ENCODE data around the gene ZNF683.
"Not testable (repeated sequence)": the region's sequence is repeated elsewhere in the genome, so short reads cannot be mapped to it uniquely, and the experiment has no call there.

ZNF683 gene

GRCh38 chr1:26384076-26384475 lies 11.5 kb upstream of the ZNF683 start:
- no peak overlapping the region for H3K4me3 ChIP-seq (ENCODE audit: low read depth, low read length)
- TF ChIP-seq CTCF (IDR thresholded peaks at IDR 0.05; ENCODE audit: control insufficient read depth, extremely low read depth, insufficient read depth): no peak
- DNase-seq (ENCODE audit: low read depth): no peak

- no peak for DNase-seq (ENCODE audit: low read depth)
- H3K4me3 ChIP-seq (ENCODE audit: low read depth, low read length): no peak overlapping the region
- no peak for TF ChIP-seq CTCF (IDR thresholded peaks at IDR 0.05; ENCODE audit: control insufficient read depth, extremely low read depth, insufficient read depth)
Measured at GRCh38 chr1:26378879-26379251, 6.3 kb upstream of the ZNF683 start.

- TF ChIP-seq CTCF (IDR thresholded peaks at IDR 0.05; ENCODE audit: control insufficient read depth, extremely low read depth, insufficient read depth): no peak
- no peak for DNase-seq (ENCODE audit: low read depth)
- H3K4me3 ChIP-seq (ENCODE audit: low read depth, low read length): no peak overlapping the region
Measured at GRCh38 chr1:26378088-26378878, 5.7 kb upstream of the ZNF683 start.

GRCh38 chr1:26376050-26376449 lies 3.5 kb upstream of the ZNF683 start:
- no peak for DNase-seq (ENCODE audit: low read depth)
- no peak overlapping the region for H3K4me3 ChIP-seq (ENCODE audit: low read depth, low read length)
- no peak for TF ChIP-seq CTCF (IDR thresholded peaks at IDR 0.05; ENCODE audit: control insufficient read depth, extremely low read depth, insufficient read depth)

- no peak overlapping the region for H3K4me3 ChIP-seq (ENCODE audit: low read depth, low read length)
- DNase-seq (ENCODE audit: low read depth): no peak
- no peak for TF ChIP-seq CTCF (IDR thresholded peaks at IDR 0.05; ENCODE audit: control insufficient read depth, extremely low read depth, insufficient read depth)
Measured at GRCh38 chr1:26375081-26375480, 2.5 kb upstream of the ZNF683 start.

- H3K4me3 ChIP-seq (ENCODE audit: low read depth, low read length); DNase-seq (ENCODE audit: low read depth): not testable (repeated sequence)
Measured at GRCh38 chr1:26374361-26374760, 1.8 kb upstream of the ZNF683 start.

- TF ChIP-seq CTCF (IDR thresholded peaks at IDR 0.05; ENCODE audit: control insufficient read depth, extremely low read depth, insufficient read depth): no peak
Measured at GRCh38 chr1:26373789-26374188, 1.2 kb upstream of the ZNF683 start.

More at GRCh38 chr1:26373789-26374188, 1.2 kb upstream of the ZNF683 start:
- H3K4me3 ChIP-seq (ENCODE audit: low read depth, low read length): no peak overlapping the region
- no peak for DNase-seq (ENCODE audit: low read depth)
